8988T (cell line): ENCODE measurements around the gene ZCRB1.
"Not testable (repeated sequence)": the region's sequence is repeated elsewhere in the genome, so short reads cannot be mapped to it uniquely, and the experiment has no call there.

Experiments
- DNase-seq: peaks from one replicate; pipeline ENCODE4 v3.0.0; 2011

The ZCRB1 gene, protein sequence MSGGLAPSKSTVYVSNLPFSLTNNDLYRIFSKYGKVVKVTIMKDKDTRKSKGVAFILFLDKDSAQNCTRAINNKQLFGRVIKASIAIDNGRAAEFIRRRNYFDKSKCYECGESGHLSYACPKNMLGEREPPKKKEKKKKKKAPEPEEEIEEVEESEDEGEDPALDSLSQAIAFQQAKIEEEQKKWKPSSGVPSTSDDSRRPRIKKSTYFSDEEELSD

DNA sequence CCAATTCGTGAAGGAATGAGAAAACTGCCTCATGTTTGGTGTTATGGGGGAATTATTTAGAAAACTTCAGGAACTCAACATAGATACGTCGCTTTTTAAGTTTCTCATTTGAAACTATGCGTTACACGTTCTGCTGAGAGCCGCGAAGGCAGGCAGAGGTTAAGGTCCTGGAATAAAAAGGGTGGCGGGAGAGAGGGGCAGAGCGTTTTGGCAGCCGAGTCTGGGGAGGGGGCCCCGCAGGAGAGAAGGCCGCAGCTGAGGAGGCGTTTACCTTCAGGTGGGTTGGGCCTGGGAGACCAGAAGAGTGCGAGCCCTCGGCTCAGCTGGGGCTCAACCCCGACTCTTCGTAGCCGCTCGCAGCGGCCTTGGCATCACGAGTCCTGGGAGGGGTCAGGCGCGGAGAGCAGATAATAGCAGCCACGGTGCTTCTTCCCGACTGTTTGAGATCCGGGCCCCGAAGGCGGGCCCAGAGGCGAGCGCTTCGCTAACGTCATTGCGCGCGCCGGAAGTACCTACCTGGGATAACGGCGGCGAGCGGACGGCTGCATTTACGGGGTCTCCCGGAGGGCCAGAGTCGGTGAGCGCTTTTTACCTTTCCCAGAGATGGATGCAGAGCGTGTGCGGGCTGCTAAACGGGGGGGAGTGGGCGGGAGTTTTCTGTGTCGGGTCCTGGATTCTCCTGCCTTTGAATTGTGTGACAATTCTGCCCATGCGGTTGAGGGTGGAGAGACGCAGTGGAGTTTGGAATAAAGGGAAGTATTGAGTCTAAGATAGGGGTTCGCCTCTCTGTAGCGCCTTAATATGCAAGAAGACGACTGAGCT, at the start of gene ZCRB1, which contains the start of gene PPHLN1:
Gene ZCRB1, minus strand, starts transcription at position 442 of the 822 bp plus-strand sequence. CDS start 1,992 bp downstream, outside the sequence.
Gene PPHLN1, plus strand, starts transcription at position 515 of the 822 bp plus-strand sequence. CDS start 9,736 bp downstream, outside the sequence.
- peak; percentile 49 for DNase-seq

DNA sequence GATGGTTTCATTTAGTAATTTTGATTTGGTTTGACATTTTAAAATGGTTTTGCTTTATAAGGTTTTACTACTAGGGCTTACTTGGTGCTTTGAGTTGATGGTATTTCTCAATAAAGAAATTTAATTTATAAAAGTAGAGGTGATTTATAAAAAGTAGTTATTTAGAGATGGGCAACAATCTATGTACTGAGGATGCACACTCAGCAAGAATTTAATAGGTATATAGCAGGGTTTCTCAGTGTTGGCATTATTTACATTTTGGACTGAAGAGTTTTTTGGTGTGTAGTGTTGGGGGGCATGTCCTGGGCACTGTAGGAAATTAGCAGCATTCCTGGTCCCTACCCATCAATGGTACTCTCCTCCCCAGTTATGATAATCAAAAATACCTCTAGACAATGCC, 47.8 kb upstream of the ZCRB1 start:
- DNase-seq, result no peak

DNA sequence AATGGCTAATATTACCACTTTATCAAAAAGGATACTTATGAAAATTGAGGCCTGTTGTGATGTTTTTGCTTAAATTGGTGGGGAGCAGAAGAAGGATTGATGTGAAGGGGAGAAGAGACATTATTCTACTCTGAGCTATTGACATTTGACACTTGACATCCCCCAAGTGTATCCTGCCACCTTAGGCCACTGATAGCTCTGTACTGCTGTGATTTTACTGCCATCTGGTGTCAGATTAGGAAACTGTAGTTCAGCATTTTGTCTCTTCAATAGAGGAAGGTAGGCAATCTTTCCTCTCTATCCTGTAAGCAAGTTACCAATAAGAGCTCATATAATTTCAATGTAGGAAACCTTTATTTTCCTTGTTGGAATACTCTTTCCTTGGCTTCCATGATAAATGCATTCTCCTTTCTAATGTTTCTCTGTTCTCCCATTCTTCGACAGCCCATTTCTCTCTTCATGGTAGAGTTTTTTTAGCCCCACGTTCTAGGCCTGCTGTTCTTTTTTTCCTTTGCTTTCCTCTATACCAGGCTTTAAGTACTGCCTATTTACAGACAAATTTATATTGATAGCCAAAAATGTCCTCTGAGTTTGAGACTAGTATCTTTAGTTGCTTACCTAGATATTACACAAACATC, 46.4 kb upstream of the ZCRB1 start:
- DNase-seq, result no peak

DNA sequence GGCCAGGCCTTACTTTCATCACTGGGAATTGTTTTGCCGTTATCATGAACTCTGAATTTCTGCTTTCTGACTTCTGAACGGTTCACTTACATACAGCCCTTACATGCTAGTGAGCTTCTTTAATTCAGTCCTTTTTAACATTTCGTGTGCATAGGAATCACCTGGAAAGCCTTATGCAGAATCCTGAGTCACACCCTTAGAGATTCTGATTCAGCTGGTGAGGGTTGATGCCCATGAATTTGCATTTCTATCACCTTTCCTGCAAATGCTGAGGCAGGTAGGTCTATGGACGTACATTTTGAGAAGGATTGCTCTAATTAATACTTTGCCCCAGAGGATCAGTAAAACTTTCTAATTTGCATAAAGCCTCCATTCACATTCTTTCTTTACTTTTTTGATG, 44.1 kb upstream of the ZCRB1 start:
- no peak for DNase-seq

DNA sequence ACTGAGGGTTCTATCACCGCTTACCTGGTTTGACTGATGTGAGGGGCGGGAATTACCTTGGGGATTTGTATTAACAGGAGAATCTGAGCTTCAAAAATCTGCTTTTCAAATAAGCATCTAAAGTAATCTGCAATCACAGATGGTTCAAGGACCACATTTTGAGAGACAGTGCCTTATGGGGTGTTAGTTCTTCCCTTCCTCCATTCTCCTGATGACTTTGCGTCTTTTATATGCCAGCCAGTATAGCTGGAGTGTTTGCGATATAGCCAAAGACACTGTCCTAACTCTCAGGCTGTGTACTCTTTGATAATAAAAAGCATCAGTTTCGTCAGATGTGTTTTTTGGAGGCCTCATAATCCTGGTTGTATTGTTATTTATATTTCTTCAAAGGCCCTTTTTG, 39.6 kb upstream of the ZCRB1 start:
- no peak for DNase-seq

DNA sequence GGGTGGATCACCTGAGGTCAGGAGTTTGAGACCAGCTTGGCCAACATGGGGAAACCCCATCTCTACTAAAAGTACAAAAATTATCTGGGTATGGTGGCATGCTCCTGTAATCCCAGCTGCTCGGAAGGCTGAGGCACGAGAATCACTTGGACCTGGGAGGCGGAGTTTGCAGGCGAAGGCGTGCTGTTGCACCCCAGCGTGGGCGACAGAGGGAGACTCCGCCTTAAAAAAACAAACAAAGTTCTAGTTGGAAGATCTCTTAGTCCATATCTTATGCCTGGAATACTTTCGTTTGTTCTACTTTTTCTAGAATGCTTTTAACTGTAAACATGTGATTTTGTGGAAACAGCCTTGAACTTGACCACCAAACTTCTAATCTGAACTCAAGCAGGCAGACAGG, 38.8 kb upstream of the ZCRB1 start:
- no peak for DNase-seq

DNA sequence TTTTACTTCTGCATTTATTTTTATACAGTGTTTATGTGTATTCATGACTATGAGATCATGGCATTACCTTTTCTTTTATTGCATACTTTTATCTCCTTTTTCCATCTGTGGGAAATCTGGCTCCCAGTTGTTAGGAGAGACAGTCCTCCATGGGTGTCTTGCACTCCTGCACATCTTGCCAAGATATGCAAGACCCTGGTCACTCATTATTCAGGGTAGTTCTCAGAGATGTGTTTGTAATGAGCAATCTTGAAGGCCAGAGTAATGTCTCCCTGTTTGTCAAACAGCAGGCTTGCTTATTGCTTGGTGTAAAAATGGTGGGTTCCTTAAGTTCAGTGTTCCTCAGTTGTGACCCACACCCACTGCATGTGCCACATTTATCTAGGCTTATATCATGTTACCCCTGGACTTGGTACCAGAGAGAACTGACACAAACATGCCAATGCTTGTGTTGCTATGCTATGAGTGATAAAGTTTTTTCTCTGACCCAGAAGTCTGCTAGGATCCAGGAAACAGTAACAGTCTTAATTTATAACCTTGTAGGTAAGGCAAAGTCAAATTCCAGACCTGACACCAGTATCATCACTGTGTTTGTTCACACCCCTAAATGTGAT, 36.9 kb upstream of the ZCRB1 start:
- DNase-seq, result no peak

DNA sequence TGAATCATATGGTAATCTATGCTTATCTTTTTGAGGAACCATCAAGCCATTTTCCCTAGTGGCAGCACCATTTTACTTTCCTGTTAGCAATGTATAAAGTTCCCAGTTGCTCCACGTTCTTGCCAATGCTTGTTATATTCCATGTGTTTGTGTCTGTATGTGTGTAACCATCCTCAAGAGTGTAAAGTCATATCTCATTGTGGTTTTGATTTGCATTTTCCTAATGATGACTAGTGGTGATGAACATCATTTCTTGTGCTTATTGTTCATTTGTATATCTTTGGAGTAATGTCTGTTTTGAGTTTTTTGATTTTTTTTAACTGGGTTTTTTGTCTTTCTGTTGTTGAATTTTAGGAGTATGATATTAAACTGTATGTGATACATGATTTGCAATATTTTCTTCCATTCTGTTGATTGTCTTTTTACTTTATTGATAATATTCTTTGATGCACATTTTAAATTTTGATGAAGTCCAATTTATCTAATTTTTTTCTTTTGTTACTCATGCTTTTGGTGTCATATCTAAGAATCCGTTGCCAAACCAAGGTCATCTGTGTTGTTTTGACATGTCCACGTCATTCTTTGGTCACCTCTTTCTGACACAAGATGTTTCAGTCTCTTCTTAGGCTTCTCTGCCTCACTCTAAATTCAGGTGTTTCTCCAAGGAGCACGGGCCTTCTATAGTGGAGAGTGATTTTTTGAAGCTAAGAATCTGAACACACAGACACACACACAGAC, 36.2 kb upstream of the ZCRB1 start:
- no peak for DNase-seq

DNA sequence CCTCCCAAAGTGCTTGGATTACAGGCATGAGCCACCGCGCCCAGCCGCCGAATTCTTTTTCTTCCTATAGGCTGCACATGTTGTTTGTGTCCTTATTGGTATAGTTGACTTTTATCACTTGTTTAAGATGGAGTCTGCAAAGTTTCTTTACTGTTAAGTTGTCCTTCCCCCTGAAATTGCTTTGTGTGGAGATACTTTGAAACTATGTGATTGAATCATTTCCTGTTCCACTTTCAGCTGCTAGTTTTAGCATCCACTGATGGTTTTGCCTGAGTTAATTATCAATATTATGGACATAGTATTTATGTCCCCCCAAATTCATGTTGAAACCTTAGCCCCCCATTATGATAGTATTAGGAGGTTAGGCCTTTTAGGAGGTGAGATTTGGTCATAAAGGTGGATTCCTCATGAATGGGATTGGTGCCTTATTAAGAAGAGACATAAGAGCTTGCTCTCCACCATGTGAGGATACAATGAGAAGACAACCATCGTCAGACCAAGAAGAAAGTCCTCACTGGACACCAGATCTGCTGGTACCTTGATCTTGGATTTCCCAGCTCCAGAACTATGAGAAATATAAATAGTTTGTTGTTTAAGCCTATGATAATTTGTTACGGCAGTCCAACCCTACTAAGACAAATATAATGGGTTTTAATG, 35.0 kb upstream of the ZCRB1 start:
- DNase-seq, result no peak

DNA sequence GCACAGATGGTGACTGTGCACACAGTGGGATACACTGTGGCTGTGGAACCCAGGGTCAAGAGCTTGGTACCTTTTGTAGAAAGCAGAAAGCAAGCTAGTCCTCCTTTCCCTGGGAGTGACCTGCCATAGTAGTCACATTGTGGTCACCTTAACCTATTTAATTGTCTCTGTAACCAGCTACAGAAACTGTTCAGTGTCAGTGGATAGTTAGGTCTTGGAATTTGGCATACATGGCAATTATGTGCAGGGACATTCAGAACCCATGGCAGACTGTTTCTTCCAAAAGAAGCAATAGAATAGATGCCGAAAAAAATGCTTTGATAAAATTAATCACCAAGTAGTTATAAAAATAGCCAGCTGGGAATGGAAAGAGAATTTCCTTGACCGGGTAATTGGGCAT, 30.4 kb upstream of the ZCRB1 start:
- no peak for DNase-seq

DNA sequence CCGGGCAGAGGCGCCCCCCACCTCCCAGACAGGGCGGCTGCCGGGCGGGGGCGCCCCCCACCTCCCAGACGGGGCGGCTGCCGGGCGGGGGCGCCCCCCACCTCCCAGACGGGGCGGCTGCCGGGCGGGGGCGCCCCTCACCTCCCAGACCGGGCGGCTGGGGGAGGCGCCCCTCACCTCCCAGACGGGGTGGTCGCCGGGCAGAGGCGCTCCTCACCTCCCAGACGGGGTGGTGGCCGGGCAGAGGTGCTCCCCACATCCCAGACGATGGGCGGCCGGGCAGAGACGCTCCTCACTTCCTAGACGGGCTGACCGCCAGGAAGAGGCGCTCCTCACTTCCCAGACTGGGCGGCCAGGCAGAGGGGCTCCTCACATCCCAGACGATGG, 24.1 kb upstream of the ZCRB1 start:
- DNase-seq, result not testable (repeated sequence)

DNA sequence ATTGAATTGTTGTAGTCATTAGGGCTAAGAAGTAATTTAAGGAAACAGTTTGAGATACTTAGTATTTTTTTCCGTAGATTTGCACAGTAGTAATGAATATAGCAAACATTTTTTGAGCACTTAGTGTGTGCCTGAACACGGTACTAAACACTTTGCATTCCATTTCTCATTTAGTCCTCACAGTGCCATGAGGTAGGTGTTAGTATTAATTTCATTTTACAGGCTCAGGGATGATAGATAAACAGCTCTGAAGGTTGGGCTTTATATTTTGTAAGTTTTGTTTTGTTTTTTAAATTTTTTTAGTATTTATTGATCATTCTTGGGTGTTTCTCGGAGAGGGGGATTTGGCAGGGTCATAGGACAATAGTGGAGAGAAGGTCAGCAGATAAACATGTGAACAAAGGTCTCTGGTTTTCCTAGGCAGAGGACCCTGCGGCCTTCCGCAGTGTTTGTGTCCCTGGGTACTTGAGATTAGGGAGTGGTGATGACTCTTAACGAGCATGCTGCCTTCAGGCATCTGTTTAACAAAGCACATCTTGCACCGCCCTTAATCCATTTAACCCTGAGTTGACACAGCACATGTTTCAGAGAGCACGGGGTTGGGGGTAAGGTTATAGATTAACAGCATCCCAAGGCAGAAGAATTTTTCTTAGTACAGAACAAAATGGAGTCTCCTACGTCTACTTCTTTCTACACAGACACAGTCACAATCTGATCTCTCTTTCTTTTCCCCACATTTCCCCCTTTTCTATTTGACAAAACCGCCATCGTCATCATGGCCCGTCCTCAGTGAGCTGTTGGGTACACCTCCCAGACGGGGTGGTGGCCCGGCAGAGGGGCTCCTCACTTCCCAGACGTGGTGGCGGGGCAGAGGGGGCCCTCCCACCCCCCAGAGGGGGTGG, 23.5 kb upstream of the ZCRB1 start:
- not testable (repeated sequence) for DNase-seq

DNA sequence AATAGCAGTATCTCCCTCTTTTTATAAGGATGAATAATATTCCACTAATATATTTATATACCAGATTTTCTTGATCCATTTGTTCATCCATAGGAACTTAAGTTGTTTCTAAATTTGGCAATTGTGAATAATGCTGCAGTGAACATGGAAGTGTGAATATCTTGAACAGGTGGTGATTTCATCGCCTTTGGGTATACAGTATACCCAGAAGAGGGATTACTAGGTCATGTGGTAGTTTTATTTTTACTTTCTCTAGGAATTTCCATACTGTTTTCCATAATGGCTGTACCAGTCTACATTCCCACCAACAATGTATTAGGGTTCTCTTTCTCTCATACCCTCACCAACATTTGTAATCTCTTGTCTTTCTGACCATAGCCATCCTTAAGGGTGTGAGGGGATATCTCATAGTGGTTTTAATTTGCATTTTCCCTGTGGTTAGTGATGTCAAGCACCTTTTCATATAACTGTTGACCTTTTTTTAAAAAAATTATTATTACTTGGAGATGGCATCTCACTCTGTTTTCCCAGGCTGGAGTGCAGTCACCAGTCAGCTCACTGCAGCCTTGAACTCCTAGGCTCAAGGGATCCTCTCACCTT, 20.6 kb upstream of the ZCRB1 start:
- DNase-seq, result no peak

DNA sequence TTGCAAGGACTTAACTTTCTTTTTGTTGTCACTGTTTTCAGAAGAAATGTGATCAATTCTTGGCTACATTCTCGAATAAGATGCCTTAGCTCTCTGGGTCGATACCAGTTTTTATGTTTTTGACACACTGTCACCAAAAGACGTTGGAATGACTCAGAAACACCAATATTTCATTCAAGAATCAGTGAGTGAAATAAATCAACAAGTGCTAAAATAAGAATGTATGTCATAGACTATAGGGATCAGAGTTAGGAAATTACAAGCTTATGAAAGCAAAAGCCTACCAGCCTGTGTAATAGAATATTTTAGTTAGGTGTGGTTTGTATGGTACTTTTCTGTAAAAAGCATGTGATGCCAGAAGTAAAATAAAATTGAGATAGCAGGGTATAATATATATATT, 17.8 kb upstream of the ZCRB1 start:
- no peak for DNase-seq

DNA sequence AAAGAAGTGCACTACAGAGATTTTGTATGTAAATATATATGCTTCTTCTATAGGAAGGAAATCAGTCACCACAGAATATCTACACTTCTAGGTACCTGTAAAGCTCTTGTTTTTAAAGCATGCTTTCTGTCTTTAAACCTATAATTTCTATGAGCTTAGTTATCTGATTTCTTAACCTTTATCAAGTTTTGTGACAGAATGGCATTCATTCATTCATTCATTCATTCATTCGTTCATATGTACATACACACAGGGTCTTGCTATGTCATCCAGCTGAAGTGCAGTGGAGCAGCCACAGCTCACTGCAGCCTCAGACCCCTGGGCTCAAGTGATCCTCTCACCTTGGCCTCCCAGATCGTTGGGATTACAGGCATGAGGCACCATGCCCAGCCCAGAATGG, 16.1 kb upstream of the ZCRB1 start:
- no peak for DNase-seq

DNA sequence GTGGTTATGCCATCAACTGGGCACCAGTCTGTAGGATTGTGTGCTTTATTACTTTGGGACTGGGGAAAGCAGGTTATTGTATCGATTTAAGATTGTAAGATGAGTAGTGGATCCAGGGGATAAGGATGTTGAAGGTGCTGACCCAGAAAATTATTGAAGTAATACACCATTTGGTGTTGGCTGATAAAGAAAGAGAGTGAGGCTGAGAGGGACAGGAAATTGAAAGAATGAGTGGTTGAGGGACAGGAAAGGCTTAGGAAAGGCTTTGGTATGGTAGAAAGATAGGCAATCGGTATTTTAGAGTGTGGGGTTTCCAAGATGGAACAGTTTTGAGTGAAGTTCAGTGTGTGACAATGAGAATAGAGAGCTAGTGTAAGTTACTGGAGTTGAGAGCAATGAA, 12.4 kb upstream of the ZCRB1 start:
- no peak for DNase-seq

DNA sequence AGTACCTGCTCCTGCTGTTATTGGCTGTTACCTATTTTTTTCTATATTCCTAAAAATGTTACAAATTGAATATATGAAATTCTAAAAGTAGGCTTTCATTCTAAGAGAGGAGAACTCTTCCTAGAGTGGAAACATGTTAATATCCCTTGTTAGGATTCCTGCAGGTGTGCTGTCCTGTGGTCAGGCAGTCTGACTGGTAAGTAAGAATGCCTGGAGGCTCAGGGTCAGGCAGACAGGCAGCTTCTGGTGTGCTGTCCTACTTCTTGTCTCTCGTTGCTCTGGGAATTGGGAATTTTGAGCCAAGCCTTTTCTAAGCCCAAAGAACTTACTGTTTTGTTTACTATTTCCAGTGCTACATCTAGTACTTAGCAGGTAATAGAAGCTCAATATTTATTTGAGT, 10.4 kb upstream of the ZCRB1 start:
- no peak for DNase-seq

DNA sequence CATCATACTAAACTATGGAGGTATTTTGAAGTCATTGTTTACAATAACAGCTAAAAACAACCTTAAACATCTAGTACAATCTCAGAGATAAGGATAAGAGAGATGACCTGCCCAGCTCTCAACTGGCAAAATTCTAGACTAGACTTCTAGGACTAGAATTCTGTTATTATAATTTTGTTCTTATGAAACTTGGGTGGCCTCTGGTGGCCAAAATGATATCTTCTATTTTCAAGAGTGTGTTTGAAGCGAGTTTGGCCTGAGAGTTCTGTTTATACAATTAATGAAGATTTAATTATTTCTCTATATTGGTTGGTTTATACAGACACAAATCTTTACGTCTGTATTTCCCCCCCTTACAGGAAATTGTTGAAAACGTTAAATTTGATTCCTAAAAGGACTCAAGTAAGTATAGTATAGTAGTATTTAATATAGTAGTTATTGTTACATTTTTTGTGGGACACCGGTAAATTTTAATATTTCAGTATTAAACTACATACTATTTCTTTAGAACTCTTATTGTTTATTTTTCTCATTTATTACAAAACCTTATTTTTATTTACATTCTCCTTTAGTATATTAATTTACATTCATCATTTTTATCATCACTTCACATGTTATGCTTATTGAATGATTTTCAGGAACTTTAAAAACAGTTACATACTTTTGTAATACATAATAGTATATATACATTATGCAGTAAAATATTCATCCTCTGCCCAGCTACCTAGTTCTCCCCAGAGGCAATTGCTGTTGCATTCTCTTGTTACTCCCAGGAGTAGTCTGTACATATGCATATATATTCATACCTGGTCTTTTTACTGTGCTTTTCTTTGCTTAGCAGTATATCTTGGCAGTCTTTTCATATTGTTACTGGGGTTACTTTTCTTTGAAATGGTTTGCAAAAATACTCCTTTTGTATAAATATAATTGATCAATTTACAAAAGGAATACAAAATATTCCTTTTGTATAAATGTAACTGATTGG, 6.7 kb upstream of the ZCRB1 start:
- peak; percentile 21 for DNase-seq

DNA sequence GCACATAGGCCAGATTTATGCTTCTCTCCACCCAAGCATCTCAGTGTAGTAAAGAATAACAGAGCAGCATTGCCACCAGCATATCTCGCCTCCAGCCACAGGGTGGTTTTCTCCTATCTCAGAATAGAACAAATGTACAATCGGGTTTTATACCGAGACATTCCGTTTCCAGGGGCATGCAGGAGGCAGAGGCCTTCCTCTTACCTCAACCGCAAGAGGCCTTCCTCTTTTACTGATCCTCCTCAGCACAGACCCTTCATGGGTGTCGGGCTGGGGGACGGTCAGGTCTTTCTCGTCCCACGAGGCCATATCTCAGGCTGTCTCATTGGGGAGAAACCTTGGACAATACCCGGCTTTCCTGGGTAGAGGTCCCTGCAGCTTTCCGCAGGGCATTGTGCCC, 4.2 kb upstream of the ZCRB1 start:
- DNase-seq, result not testable (repeated sequence)

DNA sequence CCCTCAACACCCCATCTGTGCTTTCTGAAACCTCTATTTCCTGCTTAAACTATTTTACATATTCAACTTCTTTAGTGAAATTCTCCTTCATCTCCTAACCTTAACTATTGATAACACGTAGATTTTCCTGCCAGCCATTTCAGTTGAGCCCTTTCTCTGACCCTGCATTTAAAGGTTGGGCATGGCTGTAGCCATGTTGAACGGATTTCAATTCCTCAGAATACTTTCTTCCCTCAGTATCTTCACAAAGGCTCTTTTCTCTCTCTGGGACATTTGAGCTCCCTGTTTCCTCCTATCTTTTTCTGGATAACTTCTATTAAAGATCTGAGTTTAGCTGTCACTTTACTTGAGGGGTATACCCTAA, 1.3 kb upstream of the ZCRB1 start:
- no peak for DNase-seq
